ENCODE measurements around the gene GKN2.

DNA sequence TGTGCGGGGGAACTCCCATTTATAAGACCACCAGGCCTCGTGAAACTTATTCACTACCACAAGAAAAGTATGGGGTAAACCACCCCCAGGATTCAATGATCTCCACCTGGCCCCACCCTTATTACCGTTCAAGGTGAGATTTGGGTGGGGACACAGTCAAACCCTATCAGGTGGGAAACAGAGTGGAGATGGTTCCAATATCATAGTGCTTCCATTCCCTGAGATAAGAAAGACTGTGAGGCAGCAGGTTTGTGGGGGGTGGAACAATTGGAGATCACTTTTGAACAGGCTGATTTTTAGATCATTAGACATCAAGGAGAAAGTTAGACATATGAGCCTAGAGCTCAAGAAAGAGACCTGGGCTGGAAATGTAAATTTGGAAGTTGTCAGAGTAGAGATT is 39.3 kb downstream of the GKN2 start:
- no peak for TF ChIP-seq RELA (CRISPR knock-in tag; IDR thresholded peaks at IDR 0.05; ENCODE audit: borderline replicate concordance)
- TF ChIP-seq, protein P1, sequence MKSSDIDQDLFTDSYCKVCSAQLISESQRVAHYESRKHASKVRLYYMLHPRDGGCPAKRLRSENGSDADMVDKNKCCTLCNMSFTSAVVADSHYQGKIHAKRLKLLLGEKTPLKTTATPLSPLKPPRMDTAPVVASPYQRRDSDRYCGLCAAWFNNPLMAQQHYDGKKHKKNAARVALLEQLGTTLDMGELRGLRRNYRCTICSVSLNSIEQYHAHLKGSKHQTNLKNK (CRISPR knock-in tag; IDR thresholded peaks at IDR 0.05) = no peak
- no peak for TF ChIP-seq JUN (CRISPR knock-in tag; IDR thresholded peaks at IDR 0.05)
- TF ChIP-seq, protein P2, sequence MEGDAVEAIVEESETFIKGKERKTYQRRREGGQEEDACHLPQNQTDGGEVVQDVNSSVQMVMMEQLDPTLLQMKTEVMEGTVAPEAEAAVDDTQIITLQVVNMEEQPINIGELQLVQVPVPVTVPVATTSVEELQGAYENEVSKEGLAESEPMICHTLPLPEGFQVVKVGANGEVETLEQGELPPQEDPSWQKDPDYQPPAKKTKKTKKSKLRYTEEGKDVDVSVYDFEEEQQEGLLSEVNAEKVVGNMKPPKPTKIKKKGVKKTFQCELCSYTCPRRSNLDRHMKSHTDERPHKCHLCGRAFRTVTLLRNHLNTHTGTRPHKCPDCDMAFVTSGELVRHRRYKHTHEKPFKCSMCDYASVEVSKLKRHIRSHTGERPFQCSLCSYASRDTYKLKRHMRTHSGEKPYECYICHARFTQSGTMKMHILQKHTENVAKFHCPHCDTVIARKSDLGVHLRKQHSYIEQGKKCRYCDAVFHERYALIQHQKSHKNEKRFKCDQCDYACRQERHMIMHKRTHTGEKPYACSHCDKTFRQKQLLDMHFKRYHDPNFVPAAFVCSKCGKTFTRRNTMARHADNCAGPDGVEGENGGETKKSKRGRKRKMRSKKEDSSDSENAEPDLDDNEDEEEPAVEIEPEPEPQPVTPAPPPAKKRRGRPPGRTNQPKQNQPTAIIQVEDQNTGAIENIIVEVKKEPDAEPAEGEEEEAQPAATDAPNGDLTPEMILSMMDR (IDR thresholded peaks at IDR 0.05) = no peak
- no peak for TF ChIP-seq TEAD4 (CRISPR knock-in tag; IDR thresholded peaks at IDR 0.05)

Measured in WTC11 (cell line).